Right renal pelvis (tissue), 4 donors: ENCODE results near the gene ABCD1. TPM values are rescaled to one million over a fixed set of nuclear protein-coding genes. Genes with fewer than 3 reads are reported as not detected.
"Not testable (repeated sequence)": the region's sequence is repeated elsewhere in the genome, so short reads cannot be mapped to it uniquely, and the experiment has no call there.

ENCODE experiments used
- DNase-seq, 4 donors: peaks; one replicate each; pipeline ENCODE4 v3.0.0-alpha.2; 2013; ENCODE audit warnings: low read depth in 4 of 4, low spot score in 3 of 4, missing footprints in 1 of 4
- polyA plus RNA-seq, 4 donors: library from polyadenylated mRNA; unstranded; fragments of 120-200 nt; gene quantifications; one replicate each; pipeline ENCODE4 v1.2.1, GENCODE V29; 2013; ENCODE audit not compliant: insufficient read length in 4 of 4

The ABCD1 gene
- polyA plus RNA-seq, 4 donors: 6.3 to 8.9 (median 7.1) TPM

DNA sequence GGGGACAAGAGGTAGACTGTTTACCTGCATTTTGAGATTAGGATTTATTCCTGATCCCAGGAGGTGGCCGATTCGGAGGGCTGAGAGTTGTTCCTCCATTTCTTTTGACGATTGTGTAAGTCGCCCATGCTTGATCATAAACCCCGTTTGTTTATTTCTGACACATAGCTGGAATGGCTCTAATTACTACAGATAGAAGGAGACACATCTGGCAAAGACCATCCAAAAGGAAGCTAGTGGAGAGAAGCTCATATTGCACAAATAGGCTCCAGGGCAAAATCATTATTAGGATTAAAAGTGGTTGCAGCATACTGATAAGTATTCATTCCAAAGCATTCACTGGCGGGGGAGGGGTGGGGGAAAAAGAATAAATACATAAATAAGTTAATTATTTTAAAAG, 22.3 kb downstream of the ABCD1 start:
- DNase-seq: not testable (repeated sequence)

DNA sequence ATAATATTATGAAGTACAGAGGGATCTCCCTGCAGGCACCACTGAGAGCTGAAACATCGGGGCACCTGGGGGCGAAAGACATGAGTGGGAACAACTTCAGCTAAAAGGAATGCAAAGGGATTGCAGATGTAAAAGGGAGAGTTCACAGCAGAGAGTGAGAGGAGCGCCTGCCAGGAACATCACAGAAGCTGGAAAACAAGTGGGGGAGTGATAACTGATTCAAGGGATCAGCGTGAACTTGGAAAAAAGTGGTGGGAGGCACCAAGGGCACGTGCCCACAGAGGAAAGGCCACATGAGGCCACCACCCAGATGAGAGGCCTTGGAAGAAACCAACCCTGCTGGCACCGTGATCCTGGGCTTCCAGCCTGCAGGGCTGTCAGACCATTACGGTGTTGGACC, 24.4 kb downstream of the ABCD1 start:
- not testable (repeated sequence) for DNase-seq

DNA sequence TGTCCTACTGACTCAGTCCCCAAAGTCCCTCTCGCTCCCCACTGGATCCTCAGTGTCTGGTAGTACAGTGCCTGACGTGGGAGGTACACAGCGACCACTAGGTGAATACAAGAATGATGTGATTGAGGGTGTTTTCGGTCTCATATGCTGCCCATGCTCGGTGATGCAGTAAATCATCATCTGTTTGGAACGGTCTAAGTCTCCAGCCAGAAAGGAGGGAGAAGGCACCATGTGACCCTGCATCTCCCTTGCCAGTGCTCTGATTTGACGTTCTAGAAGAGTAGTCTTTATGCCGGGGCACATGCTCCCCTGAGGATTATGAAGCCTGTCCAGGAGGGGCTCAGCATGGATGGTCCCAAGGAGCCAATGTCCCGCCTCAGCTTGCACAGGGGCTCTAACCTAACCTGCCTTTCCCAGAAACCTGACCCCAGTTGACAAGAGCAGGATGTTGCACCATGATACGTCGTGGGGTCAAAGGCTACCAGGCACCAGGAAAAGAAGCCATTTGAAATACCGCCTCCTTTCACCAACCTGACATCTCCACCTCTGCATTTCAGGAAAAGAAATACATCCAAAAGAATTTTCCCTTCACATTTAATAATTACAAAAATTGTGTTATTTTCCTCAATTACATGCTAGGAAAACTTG, 25.6 kb downstream of the ABCD1 start:
- DNase-seq: no peak

DNA sequence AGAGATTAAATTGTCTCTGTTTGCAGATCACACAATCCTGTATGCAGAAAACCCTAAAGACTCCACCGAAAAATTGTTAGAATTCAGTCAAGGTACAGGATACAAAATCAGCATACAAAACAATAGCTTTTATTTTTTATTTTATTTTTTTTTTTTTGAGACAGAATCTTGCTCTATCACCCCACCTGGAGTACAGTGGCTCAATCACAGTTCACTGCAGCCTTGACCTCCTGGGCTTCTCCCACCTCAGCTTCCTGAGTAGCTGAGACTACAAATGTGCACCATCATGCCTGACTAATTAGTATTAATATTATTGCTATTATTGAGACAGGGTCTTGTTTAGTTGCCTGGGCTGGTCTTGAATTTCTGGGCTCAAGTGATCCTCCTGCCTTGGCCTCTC, 30.5 kb downstream of the ABCD1 start:
- DNase-seq: no peak

DNA sequence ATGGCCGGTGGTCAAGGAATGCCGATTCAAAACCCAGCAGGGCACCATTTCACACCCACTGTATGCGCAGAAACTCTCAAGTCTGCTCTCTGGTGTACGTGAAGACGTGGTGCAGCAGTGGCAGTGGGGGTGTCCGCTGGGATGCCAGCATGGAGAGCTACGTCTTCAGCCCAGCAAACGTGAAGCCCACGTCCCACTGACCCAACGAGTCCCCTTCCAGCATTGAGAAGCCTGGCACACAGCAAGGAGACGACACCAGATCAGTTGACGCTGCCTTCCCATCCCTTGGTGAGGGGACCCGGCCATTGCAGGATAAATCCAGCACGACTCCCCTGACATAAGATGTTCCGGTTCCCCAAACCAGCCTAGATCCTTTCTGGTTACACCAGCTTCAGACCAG, 37.2 kb downstream of the ABCD1 start:
- no peak for DNase-seq

DNA sequence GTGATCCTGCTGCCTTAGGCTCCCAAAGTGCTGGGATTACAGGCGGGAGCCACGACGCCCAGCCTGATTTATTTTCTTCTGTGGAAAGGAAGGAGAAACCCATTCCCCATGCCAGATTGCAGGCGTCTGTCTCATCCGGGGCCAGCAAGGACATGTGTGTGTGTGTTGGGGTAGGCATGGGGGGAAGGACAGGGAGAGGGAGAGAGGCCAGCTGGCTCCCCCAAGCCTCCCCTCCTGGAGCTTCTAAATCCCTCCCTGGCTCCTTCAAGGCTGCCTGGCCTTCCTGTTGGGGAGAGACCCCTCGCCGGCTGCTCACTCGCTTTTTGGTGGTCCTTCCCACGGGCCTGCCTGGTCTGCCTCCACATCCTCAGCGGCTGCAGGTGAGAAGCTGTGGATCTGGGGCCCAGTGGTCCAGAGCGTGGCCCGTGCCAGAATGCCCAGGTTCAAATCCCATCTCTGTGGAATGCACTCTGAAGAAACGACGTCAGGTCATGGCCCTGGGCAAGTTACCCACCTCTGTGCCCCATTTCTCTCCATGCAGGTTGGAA, 38.0 kb downstream of the ABCD1 start:
- DNase-seq: no peak

DNA sequence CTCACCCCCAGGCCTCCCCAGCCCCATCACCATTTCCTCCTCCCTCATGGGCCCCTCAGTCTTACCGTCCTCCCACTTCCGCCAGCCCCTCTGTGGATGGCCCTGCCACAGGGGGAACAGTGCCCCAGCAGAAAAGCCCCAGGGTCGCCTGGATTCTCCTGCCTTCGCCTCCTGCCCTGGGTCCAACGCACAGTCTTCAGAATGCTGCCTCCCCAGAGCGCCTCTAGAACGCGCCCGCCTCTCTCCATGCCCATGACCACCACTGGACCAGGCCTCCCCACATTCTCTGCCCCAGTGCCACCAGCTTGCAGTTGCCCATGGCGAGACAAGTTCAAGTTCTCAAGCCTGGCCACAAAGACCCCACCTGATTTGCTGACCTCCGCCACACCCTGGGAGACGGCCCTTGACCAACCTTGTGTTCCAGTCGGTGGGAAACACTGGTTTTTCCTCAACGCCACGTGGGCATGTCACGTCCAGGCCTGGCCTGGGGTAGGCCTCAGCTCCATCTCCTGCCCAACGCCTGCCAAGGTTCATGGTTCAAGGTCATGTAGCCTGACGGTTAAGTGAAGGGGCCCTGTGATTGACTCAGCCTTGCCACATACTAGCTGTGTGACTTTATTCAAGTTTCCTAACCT, 38.8 kb downstream of the ABCD1 start:
- no peak for DNase-seq

DNA sequence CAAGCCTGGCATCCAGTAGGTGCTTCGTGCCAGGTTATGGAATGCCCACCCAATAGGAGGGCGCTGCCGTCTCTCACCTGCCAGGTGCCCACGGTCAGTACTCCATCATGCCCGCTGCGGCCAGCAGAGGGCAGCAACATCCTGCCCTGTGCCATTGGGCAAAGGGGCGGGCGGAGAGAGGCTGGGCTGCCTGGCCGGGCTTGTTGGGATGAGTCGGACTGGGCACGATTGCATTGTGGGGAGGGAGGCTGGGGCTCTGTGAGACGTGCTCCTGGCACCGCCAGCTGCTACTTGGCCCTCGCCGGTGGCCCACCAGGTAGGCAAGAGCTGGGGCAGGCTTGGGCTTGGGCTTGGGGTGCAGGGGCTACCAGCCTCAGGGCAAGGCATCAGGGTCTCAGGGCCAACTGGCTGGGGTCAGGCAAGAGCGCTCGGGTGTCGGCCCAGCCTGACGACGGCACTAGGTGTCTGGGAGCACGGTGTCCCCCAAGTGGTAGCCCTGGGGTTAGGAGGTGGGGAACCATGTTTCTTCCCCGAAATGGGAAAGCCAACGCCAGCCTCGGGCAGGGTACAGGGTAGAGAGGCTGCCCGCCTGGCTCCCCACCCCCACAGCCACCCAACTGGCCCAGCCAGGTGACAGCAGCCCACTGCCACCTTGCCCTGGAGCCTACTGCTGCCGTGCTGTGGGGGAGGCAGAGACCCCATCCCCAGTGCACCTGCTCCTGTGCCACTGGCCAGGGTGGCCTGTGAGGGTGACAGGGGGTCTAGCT, 39.5 kb downstream of the ABCD1 start, which contains the start of gene PLXNB3:
Gene PLXNB3 (plus strand): TSS at position 261 of the 767 bp plus-strand sequence. CDS start 1,287 bp downstream, outside the sequence.
- DNase-seq: no peak

DNA sequence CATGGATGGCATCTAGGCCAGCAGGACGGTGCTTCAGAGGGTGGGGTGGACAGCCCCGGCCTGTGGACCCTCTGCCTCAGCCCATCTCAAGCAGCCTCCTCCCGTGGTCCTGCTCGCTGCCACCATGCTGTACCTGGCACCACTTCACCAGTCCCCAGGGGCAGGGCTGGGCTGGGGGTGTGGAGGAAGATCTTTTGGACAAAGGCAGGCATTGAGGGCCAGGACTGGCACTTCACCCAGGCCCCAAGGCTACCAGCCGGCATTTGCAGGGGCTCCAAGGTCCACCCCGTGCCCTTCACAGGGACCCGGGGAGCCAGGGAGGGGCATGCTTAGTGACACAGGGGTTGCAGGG, 40.1 kb downstream of the ABCD1 start:
- DNase-seq: no peak

DNA sequence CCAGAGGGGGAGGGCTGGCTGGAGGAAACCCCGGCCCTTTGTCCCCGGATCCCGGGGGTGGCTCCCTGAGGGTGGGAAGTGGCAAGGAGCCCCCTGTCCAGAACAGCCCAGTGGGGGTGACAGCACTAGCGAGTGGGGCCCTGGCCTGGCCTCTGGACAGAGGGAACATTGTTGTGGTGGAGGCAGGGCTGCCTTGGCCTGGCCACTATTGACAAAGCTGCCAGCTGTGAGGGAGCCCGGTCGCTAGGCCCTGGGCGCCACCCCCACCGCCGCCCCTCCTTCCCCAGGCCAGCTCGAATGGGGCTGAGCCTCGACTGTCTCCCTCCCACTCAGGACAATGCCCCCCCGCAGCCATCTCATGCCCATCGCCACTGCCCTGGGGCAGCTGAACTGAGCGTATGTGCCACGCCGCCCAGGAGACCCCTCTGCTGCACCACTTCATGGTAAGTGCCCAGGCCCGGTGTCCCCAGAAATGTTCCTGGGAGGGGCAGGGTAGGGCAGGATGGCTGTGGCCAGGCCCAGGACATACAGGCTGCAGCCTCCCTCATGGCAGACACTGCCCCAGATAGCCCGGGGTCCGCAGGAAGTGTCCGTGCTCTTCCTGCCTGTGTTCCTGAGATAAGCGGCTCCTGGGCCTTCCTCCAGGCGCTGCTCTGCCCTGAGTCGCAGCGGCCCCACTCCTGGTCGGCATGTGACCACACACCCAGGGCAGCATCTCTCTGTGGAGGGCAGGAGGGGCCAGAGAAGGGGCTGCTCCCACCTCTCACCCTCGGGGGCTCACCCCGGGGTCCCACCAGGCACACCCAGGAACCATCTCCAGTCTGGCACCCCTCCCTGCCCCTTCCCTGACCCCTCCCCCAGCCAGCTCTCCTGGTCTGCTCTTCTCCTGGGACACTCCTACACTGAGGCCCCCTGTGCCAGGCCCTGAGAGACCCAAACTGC, 40.8 kb downstream of the ABCD1 start:
- DNase-seq: no peak

DNA sequence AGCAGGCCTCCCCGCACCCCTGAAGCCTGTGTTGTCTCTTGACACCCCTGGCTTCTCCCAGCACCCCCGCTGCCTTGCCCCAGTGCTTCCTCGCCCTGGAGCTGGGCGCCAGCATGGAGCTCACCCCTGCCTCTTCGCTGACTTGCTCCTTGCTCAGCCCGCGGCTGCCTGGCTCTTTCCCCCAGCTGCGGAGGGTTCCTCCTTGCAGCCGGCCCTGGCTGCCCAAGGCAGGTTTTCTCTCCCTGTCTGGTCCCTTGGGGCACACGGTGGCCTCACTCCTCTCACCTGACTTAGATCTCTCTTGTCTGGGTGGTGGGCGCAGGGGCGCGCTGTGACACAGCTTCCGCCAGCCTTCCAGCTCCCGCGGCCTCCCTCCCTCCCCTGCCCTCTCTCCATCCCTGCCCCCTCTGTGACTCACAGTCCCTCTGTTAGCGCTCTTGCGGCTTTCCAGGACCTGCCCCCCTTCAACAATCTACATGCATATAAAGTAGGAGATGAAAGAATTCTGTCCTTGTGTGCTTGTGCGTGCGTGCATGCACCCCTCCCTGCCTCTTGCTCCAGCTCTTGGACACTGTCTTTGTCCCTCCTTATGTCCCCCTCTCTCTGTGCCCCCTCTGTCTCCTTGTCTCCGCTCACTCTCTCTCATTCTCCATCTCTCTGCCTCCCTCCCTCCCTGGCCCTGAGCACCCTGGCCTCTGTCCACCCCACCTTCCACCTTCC, 41.6 kb downstream of the ABCD1 start:
- DNase-seq: no peak

DNA sequence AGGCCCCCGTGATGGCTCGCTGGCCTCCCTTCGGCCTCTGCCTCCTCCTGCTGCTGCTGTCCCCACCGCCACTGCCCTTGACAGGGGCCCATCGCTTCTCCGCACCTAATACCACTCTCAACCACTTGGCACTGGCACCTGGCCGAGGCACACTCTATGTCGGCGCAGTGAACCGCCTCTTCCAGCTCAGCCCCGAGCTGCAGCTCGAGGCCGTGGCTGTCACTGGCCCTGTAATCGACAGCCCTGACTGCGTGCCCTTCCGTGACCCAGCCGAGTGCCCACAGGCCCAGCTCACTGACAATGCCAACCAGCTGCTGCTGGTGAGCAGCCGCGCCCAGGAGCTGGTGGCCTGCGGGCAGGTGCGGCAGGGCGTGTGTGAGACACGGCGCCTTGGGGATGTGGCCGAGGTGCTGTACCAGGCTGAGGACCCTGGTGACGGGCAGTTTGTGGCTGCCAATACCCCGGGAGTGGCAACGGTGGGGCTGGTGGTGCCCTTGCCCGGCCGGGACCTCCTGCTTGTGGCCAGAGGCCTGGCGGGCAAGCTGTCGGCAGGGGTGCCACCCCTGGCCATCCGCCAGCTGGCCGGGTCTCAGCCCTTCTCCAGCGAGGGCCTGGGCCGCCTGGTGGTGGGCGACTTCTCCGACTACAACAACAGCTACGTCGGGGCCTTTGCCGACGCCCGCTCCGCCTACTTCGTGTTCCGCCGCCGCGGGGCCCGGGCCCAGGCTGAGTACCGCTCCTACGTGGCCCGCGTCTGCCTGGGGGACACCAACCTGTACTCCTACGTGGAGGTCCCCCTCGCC, 42.4 kb downstream of the ABCD1 start:
- DNase-seq: no peak

DNA sequence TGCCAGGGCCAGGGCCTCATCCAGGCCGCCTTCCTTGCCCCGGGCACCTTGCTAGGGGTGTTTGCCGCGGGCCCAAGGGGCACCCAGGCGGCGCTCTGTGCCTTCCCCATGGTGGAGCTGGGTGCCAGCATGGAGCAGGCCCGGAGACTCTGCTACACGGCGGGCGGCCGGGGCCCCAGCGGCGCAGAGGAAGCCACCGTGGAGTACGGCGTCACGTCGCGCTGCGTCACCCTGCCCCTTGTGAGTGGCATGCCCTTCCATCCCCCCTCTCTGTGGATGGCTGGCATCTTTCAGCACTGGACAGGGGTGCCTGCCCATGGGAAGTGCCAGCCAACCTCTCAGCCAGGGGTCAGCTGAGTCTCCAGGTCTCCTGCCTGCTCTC, 43.0 kb downstream of the ABCD1 start:
- DNase-seq: no peak

DNA sequence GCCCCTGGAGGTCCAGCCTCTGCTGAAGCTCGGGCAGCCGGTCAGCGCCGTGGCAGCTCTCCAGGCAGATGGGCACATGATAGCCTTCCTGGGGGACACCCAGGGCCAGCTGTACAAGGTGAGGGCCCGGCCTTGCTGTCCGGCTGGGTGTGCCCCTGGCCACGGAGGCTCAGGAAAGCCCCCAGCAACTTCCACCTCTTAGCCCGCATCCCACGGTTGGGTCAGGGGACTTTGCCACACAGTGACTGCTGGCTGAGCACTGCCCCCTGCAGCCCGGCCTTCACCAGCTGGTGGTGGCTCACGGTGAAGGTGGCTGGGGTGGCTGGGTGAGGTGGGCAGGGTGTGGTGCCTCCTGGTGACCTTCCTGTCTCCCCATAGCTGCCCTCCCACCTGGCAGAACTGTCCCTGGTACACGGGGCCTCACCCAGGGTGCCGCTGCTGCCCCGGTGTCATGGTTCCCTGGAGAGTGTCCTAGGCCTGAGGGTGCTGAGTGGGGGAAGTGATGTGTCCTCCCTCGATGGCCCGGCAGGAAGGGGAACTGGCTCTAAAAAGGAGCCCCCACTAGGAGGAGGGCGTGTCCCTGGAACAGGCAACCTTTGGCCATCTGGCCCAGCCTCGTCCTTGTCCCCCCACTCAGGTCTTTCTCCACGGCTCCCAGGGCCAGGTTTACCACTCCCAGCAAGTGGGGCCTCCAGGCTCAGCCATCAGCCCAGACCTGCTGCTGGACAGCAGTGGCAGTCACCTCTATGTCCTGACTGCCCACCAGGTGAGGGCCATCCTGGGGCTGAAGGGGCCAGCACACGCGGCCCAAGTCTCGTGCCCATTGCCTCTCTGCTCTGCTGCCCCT, 43.9 kb downstream of the ABCD1 start:
- no peak for DNase-seq

DNA sequence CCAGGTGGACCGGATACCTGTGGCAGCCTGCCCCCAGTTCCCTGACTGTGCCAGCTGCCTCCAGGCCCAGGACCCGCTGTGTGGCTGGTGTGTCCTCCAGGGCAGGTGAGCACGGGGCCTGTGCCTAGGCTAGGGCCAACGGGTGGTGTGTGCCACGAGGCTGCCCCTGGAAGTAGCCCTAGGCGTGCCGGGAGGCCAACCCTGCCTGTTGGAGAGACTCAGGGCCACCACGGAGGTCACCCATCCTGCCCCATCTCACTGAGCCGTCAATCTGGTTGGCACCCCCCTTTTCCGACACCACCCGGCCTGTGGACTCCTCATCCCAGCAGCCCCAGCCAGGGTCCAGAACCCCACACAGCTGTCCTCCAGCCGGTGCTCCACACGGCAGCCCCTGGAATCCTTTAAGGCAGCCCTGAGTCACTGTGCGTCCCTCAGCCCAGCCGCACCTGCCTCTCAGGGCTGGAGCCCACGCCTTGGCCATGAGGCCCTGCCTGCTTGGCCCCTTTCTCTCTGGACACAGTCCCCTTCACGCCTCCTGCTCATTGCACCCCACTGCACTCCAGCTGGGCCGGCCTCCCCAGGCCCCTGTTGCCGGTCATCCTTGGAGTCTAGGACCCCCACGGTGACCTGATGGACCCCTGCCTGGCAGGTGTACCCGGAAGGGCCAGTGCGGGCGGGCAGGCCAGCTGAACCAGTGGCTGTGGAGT, 44.7 kb downstream of the ABCD1 start:
- no peak for DNase-seq

DNA sequence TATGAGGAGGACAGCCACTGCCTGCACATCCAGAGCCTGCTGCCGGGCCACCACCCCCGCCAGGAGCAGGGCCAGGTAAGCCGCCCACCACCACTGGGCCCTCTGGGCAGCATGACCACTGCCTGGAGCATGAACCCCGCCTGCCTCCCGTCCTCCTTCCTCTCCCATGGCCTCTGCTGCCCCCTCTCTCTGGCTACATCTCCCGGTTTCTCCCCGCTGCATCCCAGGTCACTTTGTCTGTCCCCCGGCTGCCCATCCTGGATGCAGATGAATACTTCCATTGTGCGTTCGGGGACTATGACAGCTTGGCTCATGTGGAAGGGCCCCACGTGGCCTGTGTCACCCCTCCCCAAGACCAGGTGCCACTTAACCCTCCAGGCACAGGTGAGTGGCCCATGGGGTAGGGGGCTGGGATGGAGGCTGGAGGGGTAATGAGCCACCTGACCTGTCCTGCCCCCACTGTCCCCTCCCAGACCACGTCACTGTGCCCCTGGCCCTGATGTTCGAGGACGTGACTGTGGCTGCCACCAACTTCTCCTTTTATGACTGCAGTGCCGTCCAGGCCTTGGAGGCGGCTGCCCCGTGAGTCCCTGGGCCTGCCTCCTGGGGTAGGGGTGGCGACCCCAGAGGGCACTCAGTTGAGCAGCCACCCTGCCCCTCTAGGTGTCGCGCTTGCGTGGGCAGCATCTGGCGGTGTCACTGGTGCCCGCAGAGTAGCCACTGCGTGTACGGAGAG, 45.4 kb downstream of the ABCD1 start:
- no peak for DNase-seq
